K562 treated with DMSO at 1 percent for 12 hours (cell line): Measurements from ENCODE around the gene SMIM3. TPM values are rescaled to one million over a fixed set of nuclear protein-coding genes. Genes with fewer than 3 reads are reported as not detected.

ENCODE experiments used
- total RNA-seq: library from RNA; unstranded; fragments of 300-600 nt; gene quantifications from 2 replicates; pipeline ENCODE4 v1.2.3, GENCODE V29; 2022; ENCODE audit not compliant: insufficient read depth

Gene SMIM3
- total RNA-seq = 60.0 and 66.2 TPM in 2 replicates

GRCh38 chr5:150778517-150779396 is at the start of gene SMIM3:
TSS of gene SMIM3 (plus strand) at chr5:150778757. CDS start at chr5:150795441, 16,684 bp downstream.

GRCh38 chr5:150758531-150759333 is 19.8 kb upstream of the SMIM3 start, which contains the start of gene DCTN4:
TSS of gene DCTN4 (minus strand) at chr5:150759017. CDS start at chr5:150758993, 24 bp downstream.

GRCh38 chr5:150846308-150846653 is 67.7 kb downstream of the SMIM3 start, which contains the start of gene IRGM:
TSS of gene IRGM (plus strand) at chr5:150846521. CDS start at chr5:150848124, 1,603 bp downstream.

Other genes with a start within 250 kb of the SMIM3 start
- 0.18 and 0.85 TPM in 2 replicates for gene SYNPO, start 138.1 kb upstream of the SMIM3 start, total RNA-seq
- 0.17 TPM in 1 of 2 replicates, not detected in the other for gene MYOZ3, start 117.5 kb upstream of the SMIM3 start, total RNA-seq
- 35.4 and 80.2 TPM in 2 replicates for gene RBM22, start 77.7 kb upstream of the SMIM3 start, total RNA-seq
- gene DCTN4, start 19.7 kb upstream of the SMIM3 start, total RNA-seq = 15.7 and 51.6 TPM in 2 replicates
- not detected in 2 replicates for gene IRGM, start 67.8 kb downstream of the SMIM3 start, total RNA-seq
- 1.2 and 7.5 TPM in 2 replicates for gene ZNF300, start 126.2 kb downstream of the SMIM3 start, total RNA-seq
- gene GPX3, start 241.8 kb downstream of the SMIM3 start, total RNA-seq = 1.4 TPM in 1 of 2 replicates, not detected in the other